A673 (cell line): ENCODE measurements around the gene GSG1L. TPM values are rescaled to one million over a fixed set of nuclear protein-coding genes. Genes with fewer than 3 reads are reported as not detected.

Experiments
- BruUV-seq: library from RNA; stranded (reverse); fragments of 400-500 nt; replicated peaks from 2 replicates; lab custom pipeline; 2021; lab: Mats Ljungman, UMichigan
- CTCF ChIA-PET: fragments of 300-600 bp; sonication (Branson Sonifier 250); formaldehyde crosslinking; loops from one replicate; lab custom pipeline; 2022; ENCODE audit warnings: antibody characterized with exemption; lab: Charles Lee
- POLR2A ChIA-PET: fragments of 300-600 bp; sonication (Branson Sonifier 250); formaldehyde crosslinking; loops from one replicate; lab custom pipeline; 2022; ENCODE audit warnings: antibody characterized with exemption; ENCODE audit not compliant: low non-redundant PET; lab: Charles Lee
- DNase-seq: peaks from one replicate; pipeline ENCODE4 v3.0.0-alpha.2; 2015; ENCODE audit warnings: low spot score
- H3K27ac ChIP-seq: fragments of 200-600 bp; sonication (generic); 2 replicates; pipeline ENCODE4 v1.5.1; 2016; ENCODE audit warnings: mixed run types, low read depth, mild to moderate bottlenecking, mixed read lengths, antibody characterized with exemption, low read length; ENCODE audit not compliant: poor library complexity, severe bottlenecking
- H3K27me3 ChIP-seq: fragments of 200-600 bp; sonication (generic); replicated peaks from 2 replicates; pipeline ENCODE4 v1.6.1; 2017; ENCODE audit warnings: mixed run types, low read depth, mild to moderate bottlenecking, mixed read lengths, antibody characterized with exemption, low read length; ENCODE audit not compliant: insufficient read depth, poor library complexity
- H3K36me3 ChIP-seq: fragments of 200-600 bp; sonication (generic); 2 replicates; pipeline ENCODE4 v1.6.1; 2016; ENCODE audit warnings: mixed run types, mild to moderate bottlenecking, mixed read lengths, antibody characterized with exemption, low read length; ENCODE audit not compliant: insufficient read depth, poor library complexity, severe bottlenecking
- H3K4me1 ChIP-seq: fragments of 200-600 bp; sonication (generic); 2 replicates; pipeline ENCODE4 v1.6.1; 2017; ENCODE audit warnings: mixed run types, mild to moderate bottlenecking, mixed read lengths, antibody characterized with exemption, low read length; ENCODE audit not compliant: insufficient read depth, poor library complexity, severe bottlenecking
- H3K4me3 ChIP-seq: fragments of 200-600 bp; sonication (generic); 2 replicates; pipeline ENCODE4 v1.5.1; 2016; ENCODE audit warnings: low read depth, mixed run types, mild to moderate bottlenecking, mixed read lengths, low read length; ENCODE audit not compliant: poor library complexity, severe bottlenecking
- H3K9me3 ChIP-seq: fragments of 200-600 bp; sonication (generic); 2 replicates; pipeline ENCODE4 v1.6.1; 2016; ENCODE audit warnings: mixed run types, low read depth, mild to moderate bottlenecking, mixed read lengths, antibody characterized with exemption, low read length; ENCODE audit not compliant: poor library complexity, severe bottlenecking
- CTCF ChIP-seq: fragments of 300-800, 200-600 bp; sonication (generic); conservative IDR thresholded peaks from 2 replicates; pipeline ENCODE4 v1.5.1; 2017; ENCODE audit warnings: low read depth, mild to moderate bottlenecking, antibody characterized with exemption, low read length, moderate library complexity, mixed read lengths
- EZH2 ChIP-seq: fragments of 200-600 bp; sonication (generic); IDR thresholded peaks from 2 replicates; pipeline ENCODE4 v1.6.1; 2017; ENCODE audit warnings: borderline replicate concordance, low read depth, mild to moderate bottlenecking, mixed read lengths, antibody characterized with exemption, low read length; ENCODE audit not compliant: poor library complexity, severe bottlenecking
- intact Hi-C: fragments of 100-400 bp; cut with micrococcal nuclease; formaldehyde crosslinking; loops from one replicate; pipeline ENCODE4 v1.10.0; 2022; ENCODE audit not compliant: unreplicated experiment
- total RNA-seq: library from RNA; stranded (reverse); gene quantifications from 2 replicates; pipeline ENCODE4 v1.2.3, GENCODE V29; 2021

The GSG1L gene
- total RNA-seq, 1 experiment from 2014 or later, result not detected

- TF ChIP-seq CTCF (no peak), EZH2 (no peak)
- intact Hi-C loops, result no loop called here
- Histone ChIP-seq H3K27ac (no peak overlapping the region), H3K27me3 (no peaks in the 10 kb centered on the region), H3K36me3 (no peaks in the 10 kb centered on the region), H3K4me3 (no peak overlapping the region), H3K4me1 (no peaks in the 10 kb centered on the region), H3K9me3 (no peaks in the 10 kb centered on the region)
- ChIA-PET CTCF (no interaction called here), POLR2A (no interaction called here)
- DNase-seq, result no peak
- BruUV-seq, result no TSS peak
Measured at GRCh38 chr16:27967169-27967568, 96.3 kb downstream of the GSG1L start.

GRCh38 chr16:27966756-27967155, 96.8 kb downstream of the GSG1L start:
- CTCF ChIA-PET, result no interaction called here
- intact Hi-C loops, result no loop called here
- POLR2A ChIA-PET, result no interaction called here
- no peak for DNase-seq
- TF ChIP-seq EZH2 (no peak), CTCF (no peak)
- no peaks in the 10 kb centered on the region for H3K27me3 ChIP-seq
- no peaks in the 10 kb centered on the region for H3K4me1 ChIP-seq
- H3K9me3 ChIP-seq, result no peaks in the 10 kb centered on the region
- no peak overlapping the region for H3K27ac ChIP-seq
- H3K36me3 ChIP-seq, result no peaks in the 10 kb centered on the region
- no peak overlapping the region for H3K4me3 ChIP-seq
- BruUV-seq, result no TSS peak

GRCh38 chr16:27965801-27966200, 97.7 kb downstream of the GSG1L start:
- DNase-seq, result no peak
- TF ChIP-seq CTCF, result no peak
- H3K4me3 ChIP-seq, result no peak overlapping the region
- BruUV-seq, result no TSS peak
- intact Hi-C loops, result no loop called here
- H3K27me3 ChIP-seq, result no peaks in the 10 kb centered on the region
- H3K27ac ChIP-seq, result no peak overlapping the region
- ChIA-PET POLR2A (no interaction called here), CTCF (no interaction called here)
- H3K4me1 ChIP-seq, result no peaks in the 10 kb centered on the region
- no peaks in the 10 kb centered on the region for H3K9me3 ChIP-seq
- no peaks in the 10 kb centered on the region for H3K36me3 ChIP-seq
